ENCODE measurements around the gene HBEGF. TPM values are rescaled to one million over a fixed set of nuclear protein-coding genes. Genes with fewer than 3 reads are reported as not detected.

HBEGF gene
- total RNA-seq, 4 donors from 2014 or later: 4.7 to 17.4 (median 6.6) TPM

GRCh38 chr5:140349244-140349643 lies 2.8 kb upstream of the HBEGF start:
- Histone ChIP-seq H3K27me3 (no peaks in the 10 kb centered on the region), H3K4me1 (peaks cover 0 to 36% (median 9%) of the 10 kb centered on the region in 3 donors), H3K27ac (no peak overlapping the region), H3K4me3 (no peak overlapping the region), H3K36me3 (no peaks in the 10 kb centered on the region), H3K9me3 (no peaks in the 10 kb centered on the region)
- TF ChIP-seq EP300 (IDR thresholded peaks at IDR 0.05) (no peak), POLR2A (IDR thresholded peaks at IDR 0.05) (no peak), CTCF (IDR thresholded peaks at IDR 0.05) (no peak), POLR2AphosphoS5 (IDR thresholded peaks at IDR 0.05) (no peak)
- ATAC-seq: no peak
- WGBS, 2 donors (ENCODE audit: low coverage in 1 of 2): 100% methylated on average over 1 of the region's 2 CpGs; no CpG with 5 or more reads in 1 of the 2 donors

- ATAC-seq: no peak
- H3K36me3 ChIP-seq: no peaks in the 10 kb centered on the region
Observed at GRCh38 chr5:140348104-140348503, 1.7 kb upstream of the HBEGF start.

GRCh38 chr5:140347360-140347759 lies 957 bp upstream of the HBEGF start:
- TF ChIP-seq POLR2A (IDR thresholded peaks at IDR 0.05): no peak
- TF ChIP-seq POLR2AphosphoS5 (IDR thresholded peaks at IDR 0.05): no peak
- no peak for TF ChIP-seq CTCF (IDR thresholded peaks at IDR 0.05)
- no peak for TF ChIP-seq EP300 (IDR thresholded peaks at IDR 0.05)
- Histone ChIP-seq H3K4me3 (no peak overlapping the region), H3K27me3 (no peaks in the 10 kb centered on the region), H3K36me3 (peaks cover 0 to 4% of the 10 kb centered on the region in 2 donors), H3K4me1 (peaks cover 0 to 50% (median 9%) of the 10 kb centered on the region in 3 donors), H3K9me3 (no peaks in the 10 kb centered on the region), H3K27ac (peak overlapping the region; percentile 35 to 88 (median 84))
- ATAC-seq: no peak
- WGBS, 2 donors (ENCODE audit: low coverage in 1 of 2): 15% methylated on average over 2 of the region's 2 CpGs; no CpG with 5 or more reads in 1 of the 2 donors

More at GRCh38 chr5:140348104-140348503, 1.7 kb upstream of the HBEGF start:
- H3K4me1 ChIP-seq: peaks cover 0 to 46% (median 9%) of the 10 kb centered on the region in 3 donors
- no peak overlapping the region for H3K4me3 ChIP-seq
- H3K9me3 ChIP-seq: no peaks in the 10 kb centered on the region
- no peak for TF ChIP-seq CTCF (IDR thresholded peaks at IDR 0.05)
- no peak for TF ChIP-seq EP300 (IDR thresholded peaks at IDR 0.05)
- TF ChIP-seq POLR2AphosphoS5 (IDR thresholded peaks at IDR 0.05): no peak
- TF ChIP-seq POLR2A (IDR thresholded peaks at IDR 0.05): no peak
- peak overlapping the region in 2 of 4 donors; percentile 82 to 88 for H3K27ac ChIP-seq
- WGBS, 2 donors (ENCODE audit: low coverage in 1 of 2): 29% methylated on average over 1 of the region's 4 CpGs; no CpG with 5 or more reads in 1 of the 2 donors
- no peaks in the 10 kb centered on the region for H3K27me3 ChIP-seq

GRCh38 chr5:140345919-140346347 lies 470 bp downstream of the HBEGF start:
- WGBS, 2 donors (ENCODE audit: low coverage in 1 of 2): 0 to 8% methylated on average over 2 to 3 of the region's 35 CpGs
- peak; percentile 59 for ATAC-seq
- Histone ChIP-seq H3K27ac (peak overlapping the region; percentile 25 to 88 (median 84)), H3K4me3 (peak overlapping the region; percentile 66 to 75), H3K36me3 (peaks cover 0 to 15% of the 10 kb centered on the region in 2 donors), H3K4me1 (peaks cover 0 to 64% (median 15%) of the 10 kb centered on the region in 3 donors), H3K27me3 (no peaks in the 10 kb centered on the region), H3K9me3 (no peaks in the 10 kb centered on the region)
- no peak for TF ChIP-seq POLR2A (IDR thresholded peaks at IDR 0.05)
- TF ChIP-seq POLR2AphosphoS5 (IDR thresholded peaks at IDR 0.05): peak; percentile 12
- no peak for TF ChIP-seq EP300 (IDR thresholded peaks at IDR 0.05)
- peak; percentile 7 to 74 (median 28) for TF ChIP-seq CTCF (IDR thresholded peaks at IDR 0.05)
